Measurements from ENCODE around the gene SHISAL1.

The SHISAL1 gene

GRCh38 chr22:44247346-44247745 is 65.4 kb downstream of the SHISAL1 start:
- Histone ChIP-seq H3K4me1 (ENCODE audit: low read length) (no peaks in the 10 kb centered on the region), H3K9me3 (replicated peaks; ENCODE audit: insufficient read depth, low read length) (no peaks in the 10 kb centered on the region), H3K9me2 (replicated peaks; ENCODE audit: insufficient read depth, low read length) (no peaks in the 10 kb centered on the region), H3K79me2 (ENCODE audit: low read length) (no peaks in the 10 kb centered on the region), H3K9ac (ENCODE audit: low read length) (no peak overlapping the region), H3F3A (ENCODE audit: insufficient read depth, low read length) (no peaks in the 10 kb centered on the region), H3K4me3 (ENCODE audit: low read length) (no peak overlapping the region), H3K27ac (ENCODE audit: low read length) (no peak overlapping the region), H3K36me3 (replicated peaks; ENCODE audit: insufficient read depth, low read length) (no peaks in the 10 kb centered on the region), H3K27me3 (replicated peaks; ENCODE audit: insufficient read depth, low read length) (peaks cover 99% of the 10 kb centered on the region), H3K4me2 (ENCODE audit: low read depth, low read length) (no peak overlapping the region), H2AFZ (ENCODE audit: low read length) (no peak overlapping the region), H4K20me1 (ENCODE audit: insufficient read depth, low read length) (no peaks in the 10 kb centered on the region)
- no peak for DNase-seq
- no peak for TF ChIP-seq EZH2 (optimal IDR thresholded peaks at IDR 0.05; ENCODE audit: low read depth, low read length)
- no peak for TF ChIP-seq EZH2phosphoT487 (IDR thresholded peaks at IDR 0.05; ENCODE audit: low read length)
- TF ChIP-seq, protein P1, sequence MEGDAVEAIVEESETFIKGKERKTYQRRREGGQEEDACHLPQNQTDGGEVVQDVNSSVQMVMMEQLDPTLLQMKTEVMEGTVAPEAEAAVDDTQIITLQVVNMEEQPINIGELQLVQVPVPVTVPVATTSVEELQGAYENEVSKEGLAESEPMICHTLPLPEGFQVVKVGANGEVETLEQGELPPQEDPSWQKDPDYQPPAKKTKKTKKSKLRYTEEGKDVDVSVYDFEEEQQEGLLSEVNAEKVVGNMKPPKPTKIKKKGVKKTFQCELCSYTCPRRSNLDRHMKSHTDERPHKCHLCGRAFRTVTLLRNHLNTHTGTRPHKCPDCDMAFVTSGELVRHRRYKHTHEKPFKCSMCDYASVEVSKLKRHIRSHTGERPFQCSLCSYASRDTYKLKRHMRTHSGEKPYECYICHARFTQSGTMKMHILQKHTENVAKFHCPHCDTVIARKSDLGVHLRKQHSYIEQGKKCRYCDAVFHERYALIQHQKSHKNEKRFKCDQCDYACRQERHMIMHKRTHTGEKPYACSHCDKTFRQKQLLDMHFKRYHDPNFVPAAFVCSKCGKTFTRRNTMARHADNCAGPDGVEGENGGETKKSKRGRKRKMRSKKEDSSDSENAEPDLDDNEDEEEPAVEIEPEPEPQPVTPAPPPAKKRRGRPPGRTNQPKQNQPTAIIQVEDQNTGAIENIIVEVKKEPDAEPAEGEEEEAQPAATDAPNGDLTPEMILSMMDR (IDR thresholded peaks at IDR 0.05; ENCODE audit: low read length) = no peak

DNA sequence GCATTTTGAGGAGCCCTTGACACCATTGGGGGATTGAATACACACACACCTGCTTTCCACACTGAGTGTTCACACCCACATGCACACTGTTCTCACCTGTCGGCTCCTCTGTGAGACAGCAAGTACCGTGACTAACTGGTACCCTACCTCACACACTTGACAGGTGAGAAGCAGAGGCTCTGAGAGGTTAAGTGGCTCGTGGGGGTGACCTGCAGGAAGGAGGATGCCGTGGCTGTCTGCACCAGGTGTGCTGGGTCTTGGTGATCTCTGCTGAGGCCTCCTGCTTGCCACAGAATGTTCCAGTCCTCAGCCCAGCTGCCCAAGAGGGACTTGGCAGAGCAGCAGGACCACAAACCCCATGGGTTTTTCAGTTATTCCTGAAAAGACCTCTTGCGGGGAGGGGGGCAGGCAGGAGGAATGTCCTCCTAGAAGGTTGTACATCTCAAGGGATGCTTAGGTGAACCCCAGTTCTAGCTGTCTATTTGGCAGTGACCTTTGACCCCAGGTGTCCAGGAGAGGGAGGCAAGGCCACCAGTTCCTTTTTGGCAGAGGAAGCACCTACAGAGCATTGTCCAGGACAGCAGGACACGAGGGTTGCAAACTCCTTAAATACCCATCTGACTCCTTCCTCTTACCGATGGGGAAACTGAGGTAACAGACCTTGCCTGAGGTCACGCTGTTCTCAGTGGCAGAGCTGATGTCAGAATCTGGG is 66.0 kb downstream of the SHISAL1 start:
- H3K27me3 ChIP-seq (replicated peaks; ENCODE audit: insufficient read depth, low read length) = peaks cover 98% of the 10 kb centered on the region
- no peaks in the 10 kb centered on the region for H3K79me2 ChIP-seq (ENCODE audit: low read length)
- no peak overlapping the region for H3K4me2 ChIP-seq (ENCODE audit: low read depth, low read length)
- no peaks in the 10 kb centered on the region for H3K4me1 ChIP-seq (ENCODE audit: low read length)
- no peak overlapping the region for H3K4me3 ChIP-seq (ENCODE audit: low read length)
- no peaks in the 10 kb centered on the region for H3F3A ChIP-seq (ENCODE audit: insufficient read depth, low read length)
- no peak overlapping the region for H3K27ac ChIP-seq (ENCODE audit: low read length)
- TF ChIP-seq, protein P1 (IDR thresholded peaks at IDR 0.05; ENCODE audit: low read length) = no peak
- TF ChIP-seq EZH2 (optimal IDR thresholded peaks at IDR 0.05; ENCODE audit: low read depth, low read length) = no peak
- no peak for TF ChIP-seq EZH2phosphoT487 (IDR thresholded peaks at IDR 0.05; ENCODE audit: low read length)
- DNase-seq = no peak
- H4K20me1 ChIP-seq (ENCODE audit: insufficient read depth, low read length) = no peaks in the 10 kb centered on the region
- H3K36me3 ChIP-seq (replicated peaks; ENCODE audit: insufficient read depth, low read length) = no peaks in the 10 kb centered on the region
- no peaks in the 10 kb centered on the region for H3K9me3 ChIP-seq (replicated peaks; ENCODE audit: insufficient read depth, low read length)
- no peaks in the 10 kb centered on the region for H3K9me2 ChIP-seq (replicated peaks; ENCODE audit: insufficient read depth, low read length)
- H2AFZ ChIP-seq (ENCODE audit: low read length) = no peak overlapping the region
- H3K9ac ChIP-seq (ENCODE audit: low read length) = no peak overlapping the region

- DNase-seq = no peak
Measured at GRCh38 chr22:44245867-44246266, 66.9 kb downstream of the SHISAL1 start.

DNA sequence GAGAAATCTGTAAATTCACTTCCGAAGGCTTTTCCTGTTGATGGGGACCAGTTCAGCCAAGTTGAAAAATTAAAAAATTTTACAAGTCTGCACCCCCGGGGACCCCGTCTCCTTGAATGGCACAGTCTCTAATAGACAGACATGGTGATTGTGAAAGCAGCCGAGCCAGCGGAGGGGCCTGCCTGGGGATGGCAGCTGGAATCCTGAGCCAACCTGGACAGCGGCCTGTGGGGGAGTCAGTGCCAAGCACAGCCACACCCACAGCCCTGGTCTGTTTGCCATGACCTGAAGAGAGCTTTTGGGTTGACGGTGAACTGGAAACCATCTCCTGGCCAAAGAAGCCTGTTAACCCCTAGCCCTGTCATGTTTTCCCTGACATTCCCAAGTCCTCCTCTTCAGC is 67.3 kb downstream of the SHISAL1 start:
- Histone ChIP-seq H3K79me2 (ENCODE audit: low read length) (no peaks in the 10 kb centered on the region), H3K9me3 (replicated peaks; ENCODE audit: insufficient read depth, low read length) (no peaks in the 10 kb centered on the region), H3K36me3 (replicated peaks; ENCODE audit: insufficient read depth, low read length) (no peaks in the 10 kb centered on the region), H3K4me1 (ENCODE audit: low read length) (no peaks in the 10 kb centered on the region), H2AFZ (ENCODE audit: low read length) (no peak overlapping the region), H3K27ac (ENCODE audit: low read length) (no peak overlapping the region), H3K9ac (ENCODE audit: low read length) (no peak overlapping the region), H3F3A (ENCODE audit: insufficient read depth, low read length) (no peaks in the 10 kb centered on the region), H3K4me3 (ENCODE audit: low read length) (no peak overlapping the region), H4K20me1 (ENCODE audit: insufficient read depth, low read length) (no peaks in the 10 kb centered on the region), H3K27me3 (replicated peaks; ENCODE audit: insufficient read depth, low read length) (peaks cover 94% of the 10 kb centered on the region), H3K9me2 (replicated peaks; ENCODE audit: insufficient read depth, low read length) (no peaks in the 10 kb centered on the region), H3K4me2 (ENCODE audit: low read depth, low read length) (no peak overlapping the region)
- no peak for DNase-seq
- TF ChIP-seq, protein P1 (IDR thresholded peaks at IDR 0.05; ENCODE audit: low read length) = no peak
- TF ChIP-seq EZH2phosphoT487 (IDR thresholded peaks at IDR 0.05; ENCODE audit: low read length) (no peak), EZH2 (optimal IDR thresholded peaks at IDR 0.05; ENCODE audit: low read depth, low read length) (no peak)

More at GRCh38 chr22:44245867-44246266, 66.9 kb downstream of the SHISAL1 start:
- Histone ChIP-seq H3K9ac (ENCODE audit: low read length) (no peak overlapping the region), H4K20me1 (ENCODE audit: insufficient read depth, low read length) (no peaks in the 10 kb centered on the region), H3K79me2 (ENCODE audit: low read length) (no peaks in the 10 kb centered on the region), H3K36me3 (replicated peaks; ENCODE audit: insufficient read depth, low read length) (no peaks in the 10 kb centered on the region), H3K4me2 (ENCODE audit: low read depth, low read length) (no peak overlapping the region), H3K4me1 (ENCODE audit: low read length) (no peaks in the 10 kb centered on the region), H2AFZ (ENCODE audit: low read length) (no peak overlapping the region), H3K9me3 (replicated peaks; ENCODE audit: insufficient read depth, low read length) (no peaks in the 10 kb centered on the region), H3K9me2 (replicated peaks; ENCODE audit: insufficient read depth, low read length) (no peaks in the 10 kb centered on the region), H3K4me3 (ENCODE audit: low read length) (no peak overlapping the region), H3K27me3 (replicated peaks; ENCODE audit: insufficient read depth, low read length) (peaks cover 94% of the 10 kb centered on the region), H3F3A (ENCODE audit: insufficient read depth, low read length) (no peaks in the 10 kb centered on the region), H3K27ac (ENCODE audit: low read length) (no peak overlapping the region)
- no peak for TF ChIP-seq EZH2phosphoT487 (IDR thresholded peaks at IDR 0.05; ENCODE audit: low read length)
